ENCODE measurements around the gene TBX4.

DNA sequence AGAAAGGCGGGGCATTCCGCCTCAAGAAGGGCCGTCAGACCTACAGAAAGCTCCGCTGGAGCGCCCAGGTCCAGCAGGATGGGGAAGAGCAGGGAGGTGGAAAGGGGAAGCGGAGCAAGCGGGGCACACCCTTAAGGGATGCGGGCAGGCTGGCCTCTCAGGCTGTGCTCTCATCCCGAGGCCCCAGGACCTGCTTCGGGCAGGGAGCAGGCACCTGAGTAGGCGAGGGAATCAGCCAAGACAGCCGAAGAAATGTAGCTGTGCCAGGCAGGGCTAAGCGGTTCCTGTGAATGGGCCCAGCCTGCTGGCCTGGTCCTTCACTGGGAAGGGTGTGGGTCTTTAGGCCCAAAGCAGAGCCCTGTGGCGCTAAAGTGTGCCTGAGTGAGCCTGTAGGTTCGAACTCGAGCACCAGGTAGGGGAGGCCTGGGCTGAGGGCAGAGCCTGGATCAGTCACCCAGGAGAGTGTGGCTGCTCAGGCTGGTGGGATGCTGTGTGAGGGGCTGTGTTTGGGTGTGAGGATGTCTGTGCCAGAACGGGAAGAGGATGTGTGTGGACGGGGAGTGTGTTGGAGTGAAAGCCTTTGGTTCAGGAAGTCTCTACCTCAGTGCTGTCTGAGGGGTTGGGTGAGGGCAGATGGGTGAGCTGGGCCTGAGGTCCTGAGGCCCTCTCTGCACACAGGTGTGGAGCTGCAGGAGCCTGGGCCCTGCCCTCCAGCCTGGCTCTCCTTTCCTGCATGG is 3.3 kb downstream of the TBX4 start:
- TF ChIP-seq, protein P1, sequence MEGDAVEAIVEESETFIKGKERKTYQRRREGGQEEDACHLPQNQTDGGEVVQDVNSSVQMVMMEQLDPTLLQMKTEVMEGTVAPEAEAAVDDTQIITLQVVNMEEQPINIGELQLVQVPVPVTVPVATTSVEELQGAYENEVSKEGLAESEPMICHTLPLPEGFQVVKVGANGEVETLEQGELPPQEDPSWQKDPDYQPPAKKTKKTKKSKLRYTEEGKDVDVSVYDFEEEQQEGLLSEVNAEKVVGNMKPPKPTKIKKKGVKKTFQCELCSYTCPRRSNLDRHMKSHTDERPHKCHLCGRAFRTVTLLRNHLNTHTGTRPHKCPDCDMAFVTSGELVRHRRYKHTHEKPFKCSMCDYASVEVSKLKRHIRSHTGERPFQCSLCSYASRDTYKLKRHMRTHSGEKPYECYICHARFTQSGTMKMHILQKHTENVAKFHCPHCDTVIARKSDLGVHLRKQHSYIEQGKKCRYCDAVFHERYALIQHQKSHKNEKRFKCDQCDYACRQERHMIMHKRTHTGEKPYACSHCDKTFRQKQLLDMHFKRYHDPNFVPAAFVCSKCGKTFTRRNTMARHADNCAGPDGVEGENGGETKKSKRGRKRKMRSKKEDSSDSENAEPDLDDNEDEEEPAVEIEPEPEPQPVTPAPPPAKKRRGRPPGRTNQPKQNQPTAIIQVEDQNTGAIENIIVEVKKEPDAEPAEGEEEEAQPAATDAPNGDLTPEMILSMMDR (IDR thresholded peaks at IDR 0.05), result no peak
- TF ChIP-seq POLR2A (IDR thresholded peaks at IDR 0.05), result no peak
